HL-60/S4 (cell line): ENCODE results near the gene DDI2.

Experiments
- in situ Hi-C: fragments of 300-500 bp; cut with MboI; formaldehyde crosslinking; loops from 2 replicates; pipeline ENCODE4 v1.14.3; 2022; ENCODE audit warnings: low sequenced_read_pairs

The DDI2 gene

DNA sequence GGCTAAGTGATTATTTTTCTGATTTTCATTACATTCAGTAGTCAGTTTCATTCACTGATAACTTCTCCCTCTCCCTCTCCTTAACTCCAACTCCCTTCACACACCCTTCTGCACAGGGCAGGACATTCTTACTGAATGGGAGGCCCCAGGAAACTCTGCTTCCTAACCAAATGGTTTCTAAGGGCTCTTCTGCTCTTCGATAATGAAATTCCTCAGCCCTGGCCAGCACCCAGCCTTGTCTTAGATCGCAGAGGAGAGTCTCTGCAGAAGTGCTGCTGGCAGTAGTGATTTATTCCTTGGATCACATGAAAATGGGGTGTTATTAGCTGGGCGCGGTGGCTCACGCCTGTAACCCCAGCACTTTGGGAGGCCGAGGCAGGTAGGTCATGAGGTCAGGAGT is 83.2 kb downstream of the DDI2 start:
- in situ Hi-C loops, result no loop called here

DNA sequence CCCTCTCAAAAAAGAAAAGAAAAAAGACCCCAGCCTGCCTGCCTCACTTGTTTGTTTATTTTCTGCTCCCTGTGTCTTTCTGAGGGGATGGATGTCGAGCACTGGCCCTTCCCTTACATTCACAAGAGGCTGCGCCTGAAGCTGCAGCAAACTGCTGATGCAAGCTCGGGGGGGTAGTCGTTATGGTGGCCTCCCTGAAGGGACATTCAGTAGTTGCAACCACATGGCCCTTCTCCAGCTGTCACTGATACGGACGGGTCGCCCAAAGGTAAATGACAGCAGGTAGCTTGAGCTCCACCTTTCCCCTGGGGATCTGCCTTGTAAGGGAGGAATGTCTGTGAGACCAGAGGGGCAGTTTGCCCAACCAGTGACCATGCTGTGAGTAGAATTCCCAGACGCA is 84.5 kb downstream of the DDI2 start:
- in situ Hi-C loops, result no loop called here

DNA sequence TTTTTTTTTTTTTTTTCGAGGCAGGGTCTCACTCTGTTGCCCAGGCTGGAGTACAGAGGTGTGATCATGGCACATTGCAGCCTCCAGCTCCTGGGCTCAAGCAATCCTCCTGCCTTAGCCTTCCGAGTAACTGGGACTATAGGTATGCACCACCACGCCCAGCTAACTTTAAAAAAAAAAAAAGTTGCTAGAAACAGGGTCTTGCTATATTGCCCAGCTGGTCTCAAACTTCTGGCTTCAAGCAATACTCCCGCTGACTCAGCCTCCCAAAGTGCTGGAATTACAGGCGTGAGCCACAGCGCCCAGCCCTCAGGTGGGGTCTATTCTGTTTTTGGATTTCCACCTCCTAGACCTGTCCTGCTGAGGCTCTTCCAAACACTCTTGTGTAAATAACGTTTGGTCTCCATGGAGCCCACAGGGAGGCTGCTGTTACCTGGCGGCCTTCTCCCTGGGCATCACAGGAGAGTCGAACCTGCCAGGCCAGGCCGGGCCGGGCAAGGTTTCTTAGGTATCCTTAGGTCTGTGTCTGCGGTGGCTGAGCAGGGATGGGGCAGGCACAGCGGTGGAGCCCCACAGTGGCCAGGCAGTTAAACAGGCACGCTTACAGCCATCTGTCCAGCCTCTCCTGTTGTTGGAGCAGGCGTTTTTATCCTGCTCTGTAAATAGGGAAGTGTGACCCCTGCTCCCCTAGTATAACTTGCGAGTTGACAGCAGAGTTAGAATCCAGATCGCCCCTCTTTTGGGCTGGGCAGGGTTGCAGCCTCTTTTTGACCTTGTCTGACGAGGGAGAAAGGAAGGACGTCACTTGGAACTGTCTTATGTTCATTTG is 85.7 kb downstream of the DDI2 start:
- in situ Hi-C loops, result no loop called here

DNA sequence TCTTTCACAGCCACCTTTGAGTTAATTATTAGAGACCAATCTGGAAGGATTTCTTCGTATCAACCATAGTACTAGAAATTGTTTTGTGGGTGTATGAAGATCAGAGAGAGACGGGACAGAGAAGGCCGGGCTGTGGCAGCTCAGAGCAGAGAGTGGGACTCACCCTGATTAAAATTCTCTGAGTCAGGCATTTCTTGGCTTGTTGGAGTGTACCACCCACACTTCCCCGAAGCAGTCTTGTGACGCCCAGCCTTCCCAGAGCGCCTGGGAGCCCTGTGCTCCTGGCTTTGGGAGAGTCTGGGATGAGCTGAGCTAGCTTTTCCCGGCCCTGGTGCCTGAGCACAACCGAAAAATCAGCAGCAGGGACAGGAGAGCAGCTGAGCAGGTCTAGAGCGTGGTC is 86.3 kb downstream of the DDI2 start:
- in situ Hi-C loops, result no loop called here

DNA sequence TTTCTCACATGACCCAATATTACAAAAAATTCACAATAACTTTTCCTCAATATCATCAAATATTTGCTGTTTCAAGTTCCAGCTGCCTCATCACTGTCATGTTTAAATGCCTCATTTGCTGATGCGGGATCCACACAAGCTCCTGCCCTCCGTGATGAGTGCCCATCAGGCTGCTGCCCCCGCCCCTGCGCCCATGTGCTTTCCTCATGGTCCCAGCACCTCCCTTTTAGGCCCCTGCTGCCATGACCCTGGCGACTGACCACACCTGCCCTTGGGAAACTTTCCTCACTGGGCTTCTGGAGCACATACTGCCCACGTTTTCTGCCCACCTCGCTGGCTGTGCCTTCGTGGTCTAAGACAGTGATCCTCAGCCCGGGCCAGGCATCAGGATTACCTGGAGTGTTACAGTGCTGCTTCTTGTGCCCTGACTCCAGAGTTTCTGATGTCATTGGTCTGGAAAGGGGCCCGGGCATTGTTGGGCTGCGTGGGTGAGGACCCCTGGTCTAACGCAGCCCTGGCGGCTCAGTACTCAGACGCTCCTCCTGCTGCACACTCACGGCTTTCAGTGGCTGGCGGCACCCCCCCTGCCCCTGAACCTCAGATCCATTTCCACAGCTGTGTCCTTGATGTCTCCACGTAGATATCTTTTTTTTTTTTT is 87.4 kb downstream of the DDI2 start:
- in situ Hi-C loops, result no loop called here

DNA sequence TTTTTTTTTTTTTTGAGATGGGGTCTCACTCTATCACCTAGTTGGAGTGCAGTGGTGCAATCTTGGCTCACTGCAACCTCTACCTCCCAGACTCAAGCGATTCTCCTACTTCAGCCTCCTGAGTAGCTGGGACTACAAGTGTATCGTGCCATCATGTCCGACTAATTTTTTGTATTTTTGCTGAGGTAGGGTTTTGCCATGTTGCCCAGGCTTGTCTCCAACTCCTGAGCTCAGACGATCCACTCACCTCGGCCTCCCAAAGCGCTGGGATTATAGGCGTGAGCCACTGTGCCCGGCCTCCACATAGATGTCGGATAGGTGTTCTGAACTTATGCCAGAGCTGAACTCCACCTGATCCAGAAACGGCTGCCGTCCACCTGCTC is 87.9 kb downstream of the DDI2 start:
- in situ Hi-C loops, result no loop called here

DNA sequence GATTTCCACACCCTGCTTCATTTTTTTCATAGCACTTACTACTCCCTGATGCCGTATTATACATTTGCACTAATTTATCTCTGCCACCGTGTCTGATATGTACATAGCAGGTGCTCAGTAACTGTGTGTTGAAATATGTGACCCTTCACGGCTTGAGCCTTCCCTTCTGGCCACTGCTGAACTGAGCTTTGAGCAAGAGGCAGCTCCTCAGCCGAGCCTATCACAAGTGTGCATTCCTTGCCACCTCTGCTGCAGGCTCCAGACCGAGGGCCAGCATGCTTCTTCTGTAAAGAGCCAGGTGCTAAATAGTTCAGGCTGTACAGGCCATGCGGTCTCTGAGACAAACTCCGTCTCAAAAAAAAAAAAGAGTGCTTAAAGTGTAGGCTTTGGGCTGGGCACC is 89.5 kb downstream of the DDI2 start:
- in situ Hi-C loops, result no loop called here

DNA sequence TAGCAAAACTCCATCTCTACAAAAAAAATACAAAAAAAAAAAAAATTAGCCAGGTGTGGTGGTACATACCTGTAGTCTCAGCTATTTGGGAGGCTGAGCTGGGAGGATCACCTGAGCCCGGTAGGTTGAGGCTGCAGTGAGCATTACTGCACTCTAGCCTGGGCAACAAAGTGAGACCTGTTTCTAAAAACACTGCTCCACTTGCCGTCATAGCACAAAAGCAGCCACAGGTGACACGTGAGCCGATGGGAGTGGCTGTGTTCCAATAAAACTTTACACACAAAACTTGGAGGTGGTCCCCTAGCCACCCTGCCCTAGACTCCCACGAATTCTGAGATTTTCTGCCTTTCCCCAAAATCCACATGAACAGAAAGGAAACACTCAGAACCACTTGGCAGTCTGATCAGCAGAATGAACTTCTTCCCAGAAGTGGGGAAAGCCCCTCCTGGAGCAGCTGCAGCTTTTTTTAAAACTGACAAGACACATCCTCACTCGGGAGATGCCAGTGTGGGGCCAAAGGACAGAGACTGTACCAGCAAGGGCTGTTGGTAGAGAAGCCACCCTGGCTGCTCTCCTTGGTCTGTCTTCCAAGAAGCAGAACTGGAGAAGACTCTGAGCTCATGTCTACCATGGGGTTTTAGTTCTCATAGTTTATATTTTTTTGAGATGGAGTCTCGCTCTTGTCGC is 90.1 kb downstream of the DDI2 start:
- in situ Hi-C loops, result no loop called here

DNA sequence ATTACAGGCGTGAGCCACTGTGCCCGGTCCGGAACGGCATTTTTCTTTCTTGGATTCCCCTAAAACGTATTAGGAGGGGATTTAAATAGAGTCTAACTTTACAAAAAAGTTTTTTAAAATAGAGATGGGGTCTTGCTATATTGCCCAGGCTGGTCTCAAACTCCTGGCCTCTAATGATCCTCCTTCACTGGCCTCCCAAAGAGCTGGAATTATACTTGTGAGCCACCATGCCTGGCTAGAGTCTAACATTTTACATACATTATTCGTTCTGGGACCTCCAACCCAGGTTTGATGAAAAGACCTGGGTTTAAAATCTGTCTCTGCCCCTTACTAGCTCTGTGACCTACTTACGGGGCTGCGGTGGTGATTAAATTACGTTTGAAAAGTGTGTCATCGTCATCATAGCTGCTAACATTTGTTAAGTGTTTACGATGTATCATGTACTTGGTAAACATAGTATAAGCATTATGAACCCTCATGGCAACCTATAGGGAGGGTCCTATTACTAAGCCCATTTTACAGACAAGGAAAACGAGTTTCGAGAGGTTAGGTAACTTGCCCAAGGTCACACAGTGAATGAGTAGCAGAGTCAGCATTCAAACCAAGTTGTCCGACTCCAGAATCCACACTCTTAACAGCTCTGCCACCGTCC is 91.4 kb downstream of the DDI2 start:
- in situ Hi-C loops, result no loop called here

DNA sequence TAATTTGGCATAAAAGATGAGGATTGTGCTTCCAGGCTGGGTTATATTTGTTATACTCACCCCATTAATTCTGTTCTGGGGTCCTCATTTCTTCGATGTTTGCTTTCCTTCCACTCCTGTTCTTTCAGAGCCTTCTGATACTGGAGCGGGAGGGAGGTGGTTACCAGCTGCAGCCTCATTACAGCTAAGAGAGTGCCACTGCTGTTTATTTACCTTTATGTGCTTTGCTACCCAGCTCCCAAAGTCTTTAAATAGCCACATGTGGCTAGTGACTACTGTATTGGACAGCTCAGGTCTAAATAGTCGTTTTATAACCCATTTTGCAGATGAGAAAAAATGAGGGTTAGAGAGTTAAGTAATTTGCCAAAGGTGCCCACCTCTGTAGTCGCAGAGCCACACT is 92.0 kb downstream of the DDI2 start:
- in situ Hi-C loops, result no loop called here

DNA sequence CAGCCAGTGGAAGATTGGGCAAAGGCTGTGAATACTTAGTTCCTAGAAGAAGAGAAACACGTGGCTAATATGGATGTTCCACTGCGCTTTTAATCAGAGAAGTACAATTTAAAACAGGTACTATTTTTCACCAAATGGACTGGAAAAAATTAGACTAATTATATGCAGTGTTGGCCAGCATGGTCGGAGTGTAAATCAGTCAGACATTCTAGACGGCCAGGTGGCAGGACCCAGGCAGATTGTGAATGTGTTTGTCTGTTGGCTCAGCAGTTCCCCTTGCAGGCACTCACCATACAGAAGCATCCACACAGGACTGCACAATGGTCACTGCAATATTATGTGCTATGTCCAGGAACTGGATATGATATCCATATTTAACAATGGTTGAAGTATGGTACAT is 94.9 kb downstream of the DDI2 start:
- in situ Hi-C loops, result no loop called here

DNA sequence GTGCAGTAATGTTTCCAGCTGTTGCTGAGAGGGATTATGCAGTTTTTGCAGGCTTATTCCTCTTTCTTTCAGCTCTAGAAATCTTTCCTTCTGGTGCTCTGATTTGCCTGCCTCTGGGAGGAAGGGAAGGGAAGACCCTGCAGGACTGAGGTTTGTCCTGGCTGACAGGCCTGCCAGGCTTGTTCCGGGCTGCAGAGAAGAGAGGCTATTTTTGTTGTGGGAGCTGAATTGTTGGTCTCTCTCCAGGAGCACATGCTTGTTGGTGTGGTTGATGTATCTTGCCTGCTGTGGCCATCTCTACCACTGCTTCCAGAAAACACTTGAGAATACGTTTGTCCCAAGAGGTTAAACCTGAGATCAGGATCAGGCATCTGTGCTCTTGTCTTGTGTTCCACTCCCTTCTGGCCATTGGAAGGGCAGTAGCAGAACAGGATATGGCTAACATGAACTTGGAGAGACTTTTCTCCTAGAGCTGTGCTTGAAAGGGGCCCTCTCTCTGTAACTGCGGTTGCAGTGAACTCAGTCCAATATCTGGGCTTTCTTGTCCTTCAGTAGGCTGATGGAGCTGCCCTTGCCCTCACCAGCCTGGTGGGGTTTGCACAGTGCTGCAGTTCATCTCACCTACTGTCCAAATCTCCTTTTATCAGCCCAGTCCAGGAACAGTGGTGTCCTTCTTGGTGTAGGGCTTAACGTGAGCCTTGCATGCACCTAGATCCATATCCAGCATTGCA is 97.3 kb downstream of the DDI2 start:
- in situ Hi-C loops, result no loop called here

DNA sequence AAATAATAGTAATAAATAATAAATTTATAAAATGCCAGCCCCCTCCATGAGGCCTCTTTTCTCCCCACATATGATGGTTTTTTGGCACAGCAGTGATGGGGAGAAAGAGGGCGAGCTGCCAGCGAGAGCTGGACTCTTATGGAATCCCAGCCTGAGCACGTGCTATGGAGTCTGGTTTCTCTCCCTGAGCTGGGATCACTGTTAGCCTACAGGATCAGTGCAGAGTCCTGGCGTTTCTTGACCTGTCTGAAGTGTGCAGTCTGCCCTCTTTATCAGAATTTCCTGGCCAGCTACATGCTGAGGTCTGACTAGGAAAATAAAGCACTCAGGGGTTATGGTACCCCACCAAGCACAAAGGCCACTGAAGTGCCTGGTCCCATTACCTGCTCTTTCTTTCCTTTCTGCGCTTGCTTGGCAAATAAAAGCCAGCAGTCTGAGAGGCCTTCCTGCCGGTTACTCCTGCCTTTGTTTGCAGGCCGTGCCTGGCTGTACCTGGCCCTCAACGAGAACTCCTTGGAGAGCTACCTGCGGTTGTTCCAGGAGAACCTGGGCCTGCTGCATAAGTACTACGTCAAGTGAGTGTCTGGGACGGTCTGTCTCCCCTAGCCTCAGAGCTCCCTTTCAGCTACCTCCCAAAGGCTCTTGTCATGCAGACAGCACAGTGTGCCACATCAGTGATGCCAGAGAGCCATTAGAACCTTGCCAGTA is 100.3 kb downstream of the DDI2 start:
- in situ Hi-C loops, result no loop called here

DNA sequence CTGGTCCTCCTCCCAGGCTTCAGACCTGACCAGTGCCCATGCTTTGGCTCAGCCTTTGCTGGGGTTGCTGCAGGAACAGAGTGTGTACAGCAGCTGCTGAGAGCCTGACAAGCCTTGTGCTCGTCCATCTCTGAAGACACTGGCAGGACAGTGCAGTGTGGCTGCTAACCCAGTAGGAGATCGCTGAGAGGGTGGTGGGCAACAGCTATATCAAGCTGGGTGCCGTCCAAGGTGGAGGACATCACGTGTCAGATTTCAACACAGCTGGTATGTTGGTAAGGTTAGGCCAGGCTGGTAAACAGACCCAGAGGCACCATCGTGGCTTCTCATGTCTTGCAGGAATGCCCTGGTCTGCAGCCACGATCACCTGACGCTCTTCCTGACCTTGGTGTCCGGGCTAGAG is 100.9 kb downstream of the DDI2 start:
- in situ Hi-C loops, result no loop called here
